Mesothelial cell of epicardium (in vitro differentiated cells): ENCODE measurements around the gene CEBPE. TPM values are rescaled to one million over a fixed set of nuclear protein-coding genes. Genes with fewer than 3 reads are reported as not detected.

Source experiments
- DNase-seq, 2 experiments: peaks; one replicate each; pipeline ENCODE4 v3.0.0; 2021; ENCODE audit warnings: low spot score in 2 of 2; ENCODE audit not compliant: unreplicated experiment in 2 of 2
- H3K27ac Mint-ChIP-seq: 2 replicates; pipeline ENCODE4 v1.8.0; 2021; ENCODE audit warnings: mixed read lengths
- H3K27me3 Mint-ChIP-seq: 2 replicates; pipeline ENCODE4 v1.8.0; 2021; ENCODE audit warnings: low read depth, mixed read lengths
- H3K36me3 Mint-ChIP-seq: 2 replicates; pipeline ENCODE4 v1.8.0; 2021; ENCODE audit warnings: mixed read lengths
- H3K4me1 Mint-ChIP-seq: 2 replicates; pipeline ENCODE4 v1.8.0; 2021; ENCODE audit warnings: mixed read lengths
- H3K4me3 Mint-ChIP-seq: 2 replicates; pipeline ENCODE4 v1.8.0; 2021; ENCODE audit warnings: mild to moderate bottlenecking, moderate library complexity, mixed read lengths
- H3K9me3 Mint-ChIP-seq: 2 replicates; pipeline ENCODE4 v1.8.0; 2021; ENCODE audit warnings: mixed read lengths
- total RNA-seq: library from RNA; stranded (reverse); gene quantifications from 3 replicates; pipeline ENCODE4 v1.2.1, GENCODE V29; 2021
- TF ChIP-seq, protein P1 (sequence below): fragments of 200-600 bp; sonication (generic); IDR thresholded peaks from one replicate; pipeline ENCODE4 v1.5.0; 2021; ENCODE audit warnings: antibody characterized with exemption; ENCODE audit not compliant: unreplicated experiment

CEBPE gene
- total RNA-seq, 1 donor from 2014 or later: not detected

- Mint-ChIP-seq H3K27ac (no peak overlapping the region), H3K9me3 (no peaks in the 10 kb centered on the region), H3K4me1 (no peaks in the 10 kb centered on the region)
Measured at GRCh38 chr14:23104070-23104590, 14.9 kb downstream of the CEBPE start.

GRCh38 chr14:23103581-23103980, 15.5 kb downstream of the CEBPE start:
- H3K36me3 Mint-ChIP-seq: peaks cover 3% of the 10 kb centered on the region
- no peaks in the 10 kb centered on the region for H3K9me3 Mint-ChIP-seq
- DNase-seq: no peak
- H3K4me3 Mint-ChIP-seq: no peak overlapping the region
- no peak overlapping the region for H3K27ac Mint-ChIP-seq
- H3K27me3 Mint-ChIP-seq: peaks cover 15% of the 10 kb centered on the region
- no peaks in the 10 kb centered on the region for H3K4me1 Mint-ChIP-seq
- TF ChIP-seq, protein P1, sequence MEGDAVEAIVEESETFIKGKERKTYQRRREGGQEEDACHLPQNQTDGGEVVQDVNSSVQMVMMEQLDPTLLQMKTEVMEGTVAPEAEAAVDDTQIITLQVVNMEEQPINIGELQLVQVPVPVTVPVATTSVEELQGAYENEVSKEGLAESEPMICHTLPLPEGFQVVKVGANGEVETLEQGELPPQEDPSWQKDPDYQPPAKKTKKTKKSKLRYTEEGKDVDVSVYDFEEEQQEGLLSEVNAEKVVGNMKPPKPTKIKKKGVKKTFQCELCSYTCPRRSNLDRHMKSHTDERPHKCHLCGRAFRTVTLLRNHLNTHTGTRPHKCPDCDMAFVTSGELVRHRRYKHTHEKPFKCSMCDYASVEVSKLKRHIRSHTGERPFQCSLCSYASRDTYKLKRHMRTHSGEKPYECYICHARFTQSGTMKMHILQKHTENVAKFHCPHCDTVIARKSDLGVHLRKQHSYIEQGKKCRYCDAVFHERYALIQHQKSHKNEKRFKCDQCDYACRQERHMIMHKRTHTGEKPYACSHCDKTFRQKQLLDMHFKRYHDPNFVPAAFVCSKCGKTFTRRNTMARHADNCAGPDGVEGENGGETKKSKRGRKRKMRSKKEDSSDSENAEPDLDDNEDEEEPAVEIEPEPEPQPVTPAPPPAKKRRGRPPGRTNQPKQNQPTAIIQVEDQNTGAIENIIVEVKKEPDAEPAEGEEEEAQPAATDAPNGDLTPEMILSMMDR: no peak

More at GRCh38 chr14:23104070-23104590, 14.9 kb downstream of the CEBPE start:
- TF ChIP-seq, protein P1: no peak
- no peak for DNase-seq
- peaks cover 2% of the 10 kb centered on the region for H3K36me3 Mint-ChIP-seq
- H3K27me3 Mint-ChIP-seq: peaks cover 15% of the 10 kb centered on the region
- H3K4me3 Mint-ChIP-seq: no peak overlapping the region

GRCh38 chr14:23102801-23103200, 16.3 kb downstream of the CEBPE start:
- no peak overlapping the region for H3K4me3 Mint-ChIP-seq
- H3K27me3 Mint-ChIP-seq: peaks cover 15% of the 10 kb centered on the region
- no peak overlapping the region for H3K27ac Mint-ChIP-seq
- H3K9me3 Mint-ChIP-seq: no peaks in the 10 kb centered on the region
- no peak for DNase-seq
- peaks cover 5% of the 10 kb centered on the region for H3K36me3 Mint-ChIP-seq
- no peaks in the 10 kb centered on the region for H3K4me1 Mint-ChIP-seq
- TF ChIP-seq, protein P1: no peak

DNA sequence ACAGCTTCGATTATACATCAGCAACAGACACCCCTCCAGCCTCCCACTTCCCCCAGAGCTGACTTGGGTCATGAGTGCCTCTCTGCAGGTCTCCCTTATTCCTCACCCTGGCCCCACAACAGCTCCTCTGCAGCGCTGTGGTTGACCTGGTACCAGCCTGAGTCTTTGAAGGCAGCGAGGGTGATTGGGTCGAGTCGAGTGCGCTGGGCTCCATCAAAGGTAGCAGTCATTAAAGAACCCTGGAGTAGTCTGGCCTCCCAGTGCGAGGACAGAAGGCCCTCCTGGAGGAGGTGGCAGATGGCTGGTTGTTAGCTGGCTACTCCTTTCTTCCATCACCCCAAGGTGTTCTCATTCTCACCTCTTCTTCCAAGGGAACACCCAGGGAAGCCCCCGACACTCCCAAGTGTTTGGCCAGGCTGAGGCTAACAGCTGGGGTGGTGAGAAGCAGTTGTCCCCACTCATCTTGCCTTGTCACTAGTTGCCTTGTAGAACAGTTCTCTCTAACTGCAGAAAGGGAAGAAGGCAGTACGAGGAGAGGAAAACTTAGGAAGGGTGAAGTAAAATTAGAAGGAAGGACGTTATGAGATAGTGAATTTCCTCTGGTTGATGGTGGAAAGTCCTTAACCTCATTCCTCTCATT, 16.9 kb downstream of the CEBPE start:
- no peak for DNase-seq
- no peak overlapping the region for H3K4me3 Mint-ChIP-seq
- no peak overlapping the region for H3K27ac Mint-ChIP-seq
- H3K9me3 Mint-ChIP-seq: no peaks in the 10 kb centered on the region
- peaks cover 12% of the 10 kb centered on the region for H3K36me3 Mint-ChIP-seq
- TF ChIP-seq, protein P1: no peak
- peaks cover 4% of the 10 kb centered on the region for H3K4me1 Mint-ChIP-seq
- peaks cover 15% of the 10 kb centered on the region for H3K27me3 Mint-ChIP-seq

GRCh38 chr14:23101213-23101970, 17.7 kb downstream of the CEBPE start:
- no peak overlapping the region for H3K27ac Mint-ChIP-seq
- TF ChIP-seq, protein P1: no peak
- H3K4me3 Mint-ChIP-seq: no peak overlapping the region
- peaks cover 13% of the 10 kb centered on the region for H3K36me3 Mint-ChIP-seq
- peaks cover 11% of the 10 kb centered on the region for H3K4me1 Mint-ChIP-seq
- no peaks in the 10 kb centered on the region for H3K9me3 Mint-ChIP-seq
- no peak for DNase-seq
- H3K27me3 Mint-ChIP-seq: peaks cover 15% of the 10 kb centered on the region
